ENCODE results near the gene FBLN5. TPM values are rescaled to one million over a fixed set of nuclear protein-coding genes. Genes with fewer than 3 reads are reported as not detected.

Gene FBLN5
- total RNA-seq, 3 donors from 2014 or later: 81.8 to 171 (median 83.2) TPM

DNA sequence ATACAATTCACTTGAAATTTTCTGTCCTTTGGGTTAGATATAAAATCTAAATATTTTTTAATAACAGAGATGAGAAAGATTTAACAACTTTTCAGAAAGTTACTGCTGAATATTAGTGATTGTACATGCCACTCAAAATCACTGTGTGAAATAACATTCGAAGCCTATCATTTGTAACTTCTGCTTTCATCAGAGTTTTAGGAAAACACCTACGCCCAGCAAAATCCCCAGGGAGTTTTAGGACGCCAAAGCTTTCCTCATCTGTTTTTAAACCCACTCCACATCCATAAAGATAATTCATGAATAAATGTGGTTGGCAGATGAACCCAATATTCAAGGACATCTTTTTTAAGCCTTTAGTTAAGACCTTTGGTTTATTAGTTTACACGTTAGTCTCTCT is 104.1 kb downstream of the FBLN5 start:
- no peaks in the 10 kb centered on the region for H3K9me3 ChIP-seq
- no peaks in the 10 kb centered on the region for H3K4me1 ChIP-seq
- no peak for TF ChIP-seq POLR2AphosphoS5 (IDR thresholded peaks at IDR 0.05)
- TF ChIP-seq POLR2A (IDR thresholded peaks at IDR 0.05): no peak
- TF ChIP-seq, protein P1, sequence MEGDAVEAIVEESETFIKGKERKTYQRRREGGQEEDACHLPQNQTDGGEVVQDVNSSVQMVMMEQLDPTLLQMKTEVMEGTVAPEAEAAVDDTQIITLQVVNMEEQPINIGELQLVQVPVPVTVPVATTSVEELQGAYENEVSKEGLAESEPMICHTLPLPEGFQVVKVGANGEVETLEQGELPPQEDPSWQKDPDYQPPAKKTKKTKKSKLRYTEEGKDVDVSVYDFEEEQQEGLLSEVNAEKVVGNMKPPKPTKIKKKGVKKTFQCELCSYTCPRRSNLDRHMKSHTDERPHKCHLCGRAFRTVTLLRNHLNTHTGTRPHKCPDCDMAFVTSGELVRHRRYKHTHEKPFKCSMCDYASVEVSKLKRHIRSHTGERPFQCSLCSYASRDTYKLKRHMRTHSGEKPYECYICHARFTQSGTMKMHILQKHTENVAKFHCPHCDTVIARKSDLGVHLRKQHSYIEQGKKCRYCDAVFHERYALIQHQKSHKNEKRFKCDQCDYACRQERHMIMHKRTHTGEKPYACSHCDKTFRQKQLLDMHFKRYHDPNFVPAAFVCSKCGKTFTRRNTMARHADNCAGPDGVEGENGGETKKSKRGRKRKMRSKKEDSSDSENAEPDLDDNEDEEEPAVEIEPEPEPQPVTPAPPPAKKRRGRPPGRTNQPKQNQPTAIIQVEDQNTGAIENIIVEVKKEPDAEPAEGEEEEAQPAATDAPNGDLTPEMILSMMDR (IDR thresholded peaks at IDR 0.05): no peak
- H3K36me3 ChIP-seq: no peaks in the 10 kb centered on the region
- no peaks in the 10 kb centered on the region for H3K27me3 ChIP-seq
- no peak overlapping the region for H3K4me3 ChIP-seq
- no peak overlapping the region for H3K27ac ChIP-seq
- DNase-seq (ENCODE audit: low spot score in 2 of 2): no peak
- intact Hi-C loops (cut with DNase I; ENCODE audit: low total_unique reads): no loop called here

DNA sequence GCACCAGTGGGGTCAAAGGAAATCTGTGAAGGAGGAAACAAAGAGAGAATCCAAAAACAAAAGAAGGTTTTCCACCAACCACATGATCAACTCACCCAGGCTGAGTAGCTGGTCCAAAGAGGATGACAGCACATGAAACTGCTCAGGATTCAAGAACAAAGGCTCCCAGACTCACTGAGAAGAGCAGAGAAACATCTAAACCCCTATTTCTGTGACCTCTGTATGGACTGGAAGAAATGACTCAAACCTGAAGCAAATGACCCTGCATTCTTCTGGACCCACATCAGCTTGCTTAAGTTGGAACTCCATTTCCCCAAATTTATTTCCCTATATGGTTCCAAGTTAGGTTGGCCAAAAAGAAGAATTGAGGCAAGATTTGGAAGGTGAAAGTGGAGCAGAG is 106.4 kb downstream of the FBLN5 start:
- Histone ChIP-seq H3K4me3 (no peak overlapping the region), H3K27ac (no peak overlapping the region), H3K4me1 (no peaks in the 10 kb centered on the region), H3K27me3 (no peaks in the 10 kb centered on the region), H3K9me3 (no peaks in the 10 kb centered on the region), H3K36me3 (no peaks in the 10 kb centered on the region)
- intact Hi-C loops (cut with DNase I; ENCODE audit: low total_unique reads): no loop called here
- no peak for DNase-seq (ENCODE audit: low spot score in 2 of 2)
- TF ChIP-seq POLR2AphosphoS5 (IDR thresholded peaks at IDR 0.05): no peak
- no peak for TF ChIP-seq POLR2A (IDR thresholded peaks at IDR 0.05)
- TF ChIP-seq, protein P1 (IDR thresholded peaks at IDR 0.05): no peak

- H3K9me3 ChIP-seq: no peaks in the 10 kb centered on the region
- H3K4me1 ChIP-seq: no peaks in the 10 kb centered on the region
- H3K36me3 ChIP-seq: no peaks in the 10 kb centered on the region
- TF ChIP-seq POLR2A (IDR thresholded peaks at IDR 0.05): no peak
- TF ChIP-seq, protein P1 (IDR thresholded peaks at IDR 0.05): no peak
- TF ChIP-seq POLR2AphosphoS5 (IDR thresholded peaks at IDR 0.05): no peak
- H3K4me3 ChIP-seq: no peak overlapping the region
- intact Hi-C loops (cut with DNase I; ENCODE audit: low total_unique reads): loop anchor here (10.0 kb wide), 1 partner anchor 945 kb away; no protein-coding TSS in a partner anchor
- H3K27me3 ChIP-seq: no peaks in the 10 kb centered on the region
- DNase-seq (ENCODE audit: low spot score in 2 of 2): no peak
- no peak overlapping the region for H3K27ac ChIP-seq
Measured at GRCh38 chr14:91839749-91840148, 107.7 kb downstream of the FBLN5 start.

DNA sequence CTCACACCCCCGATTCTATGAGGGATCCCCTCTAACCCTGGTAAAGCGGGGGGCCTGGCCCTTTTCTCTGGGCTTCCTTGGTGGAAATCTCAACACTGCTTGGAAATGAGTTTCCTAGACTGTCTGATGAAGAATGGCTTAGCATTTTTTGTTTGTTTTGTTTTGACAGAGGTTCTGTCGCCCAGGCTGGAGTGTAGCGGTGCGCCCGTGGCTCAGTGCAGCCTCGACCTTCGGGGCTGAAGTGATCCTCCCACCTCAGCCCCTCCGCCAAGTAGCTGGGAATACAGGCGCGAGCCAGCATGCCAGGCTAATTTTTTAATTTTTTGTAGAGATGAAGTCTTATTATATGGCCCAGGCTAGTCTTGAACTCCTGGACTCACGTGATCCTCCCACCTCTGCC is 110.4 kb downstream of the FBLN5 start:
- Histone ChIP-seq H3K4me3 (peak overlapping the region in 2 of 3 donors; percentile 90 to 94), H3K4me1 (no peaks in the 10 kb centered on the region), H3K9me3 (no peaks in the 10 kb centered on the region), H3K27me3 (no peaks in the 10 kb centered on the region), H3K36me3 (peaks cover 5% of the 10 kb centered on the region), H3K27ac (peak overlapping the region; percentile 97 to 98)
- intact Hi-C loops (cut with DNase I; ENCODE audit: low total_unique reads): loop anchor here (10.0 kb wide), 1 partner anchor 948 kb away; no protein-coding TSS in a partner anchor
- DNase-seq (ENCODE audit: low spot score in 2 of 2): no peak
- TF ChIP-seq POLR2AphosphoS5 (IDR thresholded peaks at IDR 0.05) (no peak), POLR2A (IDR thresholded peaks at IDR 0.05) (no peak)
- TF ChIP-seq, protein P1 (IDR thresholded peaks at IDR 0.05): no peak

- intact Hi-C loops (cut with DNase I; ENCODE audit: low total_unique reads): loop anchor here (10.0 kb wide), 1 partner anchor 949 kb away; no protein-coding TSS in a partner anchor
- Histone ChIP-seq H3K9me3 (no peaks in the 10 kb centered on the region), H3K27me3 (no peaks in the 10 kb centered on the region), H3K4me1 (no peaks in the 10 kb centered on the region), H3K36me3 (peaks cover 5% of the 10 kb centered on the region), H3K4me3 (peak overlapping the region; percentile 55 to 94 (median 90)), H3K27ac (peak overlapping the region; percentile 97 to 98)
- TF ChIP-seq, protein P1 (IDR thresholded peaks at IDR 0.05): no peak
- peak in 2 of 3 donors; percentile 34 to 82 for TF ChIP-seq POLR2AphosphoS5 (IDR thresholded peaks at IDR 0.05)
- TF ChIP-seq POLR2A (IDR thresholded peaks at IDR 0.05): no peak
- peak; percentile 85 to 96 for DNase-seq (ENCODE audit: low spot score in 2 of 2)
Measured at GRCh38 chr14:91835920-91836843, 111.3 kb downstream of the FBLN5 start.

Data from breast epithelium (tissue), 4 donors.